Gastroesophageal sphincter (tissue), 3 donors: ENCODE data around the gene HPCAL1.

ENCODE experiments used
- CTCF ChIP-seq, 4 experiments: fragments of 200-600 bp in 2 of 4; fragments of 450-650 bp in 2 of 4; sonication (generic) in 1 of 4; IDR thresholded peaks; one replicate each; pipeline ENCODE4 v1.5.1; 2017 to 2019; ENCODE audit warnings: antibody characterized with exemption in 4 of 4, mild to moderate bottlenecking in 2 of 4, moderate library complexity in 2 of 4
- POLR2AphosphoS5 ChIP-seq: sonication (generic); formaldehyde crosslinking; IDR thresholded peaks from one replicate; pipeline ENCODE4 v1.6.1; 2017; ENCODE audit warnings: antibody characterized with exemption

GRCh38 chr2:10400568-10400977 lies 97.9 kb downstream of the HPCAL1 start:
- TF ChIP-seq POLR2AphosphoS5 (no peak), CTCF (IDR thresholded peaks at IDR 0.05) (no peak)
